H1 (cell line): ENCODE measurements around the gene CAMK1G. TPM values are rescaled to one million over a fixed set of nuclear protein-coding genes. Genes with fewer than 3 reads are reported as not detected.

Source experiments
- SP4 ChIP-seq: IDR thresholded peaks from 2 replicates; pipeline ENCODE4 v1.6.1; 2012; ENCODE audit warnings: low read length, inconsistent platforms
- SUZ12 ChIP-seq: fragments of 200-600 bp; sonication (generic); IDR thresholded peaks from 2 replicates; pipeline ENCODE4 v1.6.1; 2012; ENCODE audit warnings: mild to moderate bottlenecking, inconsistent platforms, low read length, moderate library complexity, mixed read lengths
- polyA plus RNA-seq, 7 experiments: library from polyadenylated mRNA; depleted of rRNA in 3 of 7; stranded (reverse) in 5 of 7; unstranded in 2 of 7; fragments of >200 nt in 5 of 7; fragments of 200-250 nt in 2 of 7; gene quantifications; 1 replicate in 5 of 7; 2 replicates in 1 of 7; 4 replicates in 1 of 7; pipeline versions ENCODE4 v1.2.1 to v1.2.3, GENCODE V29; 2011 to 2013; ENCODE audit warnings: missing spikeins in 2 of 7, mixed read lengths in 2 of 7
- total RNA-seq: library from RNA; stranded (reverse); fragmentation: NEBNext Ultra II Directional; extraction: Animal tissue kit (Norgen Biotek cat#: 25700); gene quantifications from 2 replicates; pipeline ENCODE4 v1.2.1, GENCODE V29; 2021
- TF ChIP-seq, protein P1 (sequence below), 3 experiments: IDR thresholded peaks; 1 replicate in 2 of 3; 2 replicates in 1 of 3; pipeline versions ENCODE4 v1.5.1 to v1.6.1; 2011; ENCODE audit warnings: low read length in 3 of 3, mild to moderate bottlenecking in 3 of 3, inconsistent platforms in 2 of 3, low read depth in 1 of 3, moderate library complexity in 1 of 3; ENCODE audit not compliant: insufficient read depth in 1 of 3; ENCODE audit errors: control extremely low read depth in 1 of 3

The CAMK1G gene
- total and polyA plus RNA-seq, 2 of the 8 experiments (the other 6 are each of a cell fraction or from before 2014, with no cell fraction given): 1.00 to 1.0 TPM

DNA sequence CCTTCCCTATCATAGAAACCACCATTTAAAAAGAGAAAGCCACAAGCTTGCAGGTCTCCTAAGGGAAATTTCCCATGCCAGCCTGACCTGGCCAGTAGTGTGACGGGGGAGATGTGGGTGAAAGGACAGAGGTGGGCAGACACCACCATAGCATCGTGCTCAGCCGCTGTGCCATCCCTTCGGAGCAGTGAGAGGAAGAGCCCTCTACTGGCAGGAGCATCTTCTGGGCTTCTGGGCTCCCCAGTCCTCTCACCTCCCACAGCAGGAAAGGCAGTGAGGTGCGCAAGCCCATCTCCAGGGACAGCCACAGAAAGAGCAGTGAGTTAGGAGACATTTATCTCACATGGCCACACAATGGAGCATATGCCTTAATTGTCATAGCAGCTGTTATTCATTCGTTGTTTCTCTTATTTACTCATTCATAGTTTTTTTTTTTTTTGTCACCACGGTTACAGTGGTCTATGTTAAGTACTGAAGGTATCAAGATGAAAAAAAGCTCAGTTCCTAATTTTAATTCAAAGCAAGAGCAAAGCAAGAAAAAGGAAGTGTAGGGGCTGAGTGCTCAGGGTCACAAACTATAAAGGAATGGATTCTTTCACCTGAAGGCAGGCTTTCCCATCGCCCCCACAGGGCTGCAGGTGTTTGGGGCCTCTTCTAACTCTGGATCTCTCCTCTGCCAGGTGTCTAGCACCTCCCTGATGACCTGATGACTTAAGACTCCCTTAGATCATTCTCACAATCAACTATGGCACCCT lies 48.8 kb upstream of the CAMK1G start (continued):
- TF ChIP-seq, protein P1, sequence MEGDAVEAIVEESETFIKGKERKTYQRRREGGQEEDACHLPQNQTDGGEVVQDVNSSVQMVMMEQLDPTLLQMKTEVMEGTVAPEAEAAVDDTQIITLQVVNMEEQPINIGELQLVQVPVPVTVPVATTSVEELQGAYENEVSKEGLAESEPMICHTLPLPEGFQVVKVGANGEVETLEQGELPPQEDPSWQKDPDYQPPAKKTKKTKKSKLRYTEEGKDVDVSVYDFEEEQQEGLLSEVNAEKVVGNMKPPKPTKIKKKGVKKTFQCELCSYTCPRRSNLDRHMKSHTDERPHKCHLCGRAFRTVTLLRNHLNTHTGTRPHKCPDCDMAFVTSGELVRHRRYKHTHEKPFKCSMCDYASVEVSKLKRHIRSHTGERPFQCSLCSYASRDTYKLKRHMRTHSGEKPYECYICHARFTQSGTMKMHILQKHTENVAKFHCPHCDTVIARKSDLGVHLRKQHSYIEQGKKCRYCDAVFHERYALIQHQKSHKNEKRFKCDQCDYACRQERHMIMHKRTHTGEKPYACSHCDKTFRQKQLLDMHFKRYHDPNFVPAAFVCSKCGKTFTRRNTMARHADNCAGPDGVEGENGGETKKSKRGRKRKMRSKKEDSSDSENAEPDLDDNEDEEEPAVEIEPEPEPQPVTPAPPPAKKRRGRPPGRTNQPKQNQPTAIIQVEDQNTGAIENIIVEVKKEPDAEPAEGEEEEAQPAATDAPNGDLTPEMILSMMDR (IDR thresholded peaks at IDR 0.05; ENCODE audit: control extremely low read depth in 1 of 3, insufficient read depth in 1 of 3, low read depth in 1 of 3, low read length in 3 of 3): peak in 2 of 3 experiments; percentile 38 to 41; a peak in 2 of 4 replicates
- TF ChIP-seq SP4 (no peak), SUZ12 (no peak)
